NCI-H146 treated with DMSO at 0.1 percent for 48 hours (cell line): ENCODE data around the gene XDH.

ENCODE experiments used
- DNase-seq: peaks from one replicate; lab custom pipeline; 2025; ENCODE audit not compliant: unreplicated experiment; lab: John Stamatoyannopoulos, UW

The XDH gene

GRCh38 chr2:31404302-31404701, 10.2 kb downstream of the XDH start:
- DNase-seq = no peak

GRCh38 chr2:31402388-31402787, 12.2 kb downstream of the XDH start:
- no peak for DNase-seq

- no peak for DNase-seq
Measured at GRCh38 chr2:31401580-31401979, 13.0 kb downstream of the XDH start.

- no peak for DNase-seq
Measured at GRCh38 chr2:31398881-31399280, 15.7 kb downstream of the XDH start.

GRCh38 chr2:31397094-31397493, 17.4 kb downstream of the XDH start:
- DNase-seq = no peak

GRCh38 chr2:31390324-31390723, 24.2 kb downstream of the XDH start:
- no peak for DNase-seq

- DNase-seq = no peak
Measured at GRCh38 chr2:31388736-31389135, 25.8 kb downstream of the XDH start.

- no peak for DNase-seq
Measured at GRCh38 chr2:31387850-31388249, 26.7 kb downstream of the XDH start.

GRCh38 chr2:31386648-31387047, 27.9 kb downstream of the XDH start:
- no peak for DNase-seq

- DNase-seq = no peak
Measured at GRCh38 chr2:31386172-31386571, 28.4 kb downstream of the XDH start.

GRCh38 chr2:31384771-31385276, 29.7 kb downstream of the XDH start:
- no peak for DNase-seq

- DNase-seq = no peak
Measured at GRCh38 chr2:31384351-31384750, 30.2 kb downstream of the XDH start.

- no peak for DNase-seq
Measured at GRCh38 chr2:31383471-31384153, 30.9 kb downstream of the XDH start.

GRCh38 chr2:31382452-31383120, 32.0 kb downstream of the XDH start:
- no peak for DNase-seq

GRCh38 chr2:31381601-31382000, 32.9 kb downstream of the XDH start:
- DNase-seq = no peak

GRCh38 chr2:31380243-31380642, 34.3 kb downstream of the XDH start:
- DNase-seq = no peak

GRCh38 chr2:31379747-31380146, 34.8 kb downstream of the XDH start:
- no peak for DNase-seq

- no peak for DNase-seq
Measured at GRCh38 chr2:31378791-31379501, 35.6 kb downstream of the XDH start.

GRCh38 chr2:31378389-31378788, 36.2 kb downstream of the XDH start:
- DNase-seq = no peak

GRCh38 chr2:31373127-31373526, 41.4 kb downstream of the XDH start:
- DNase-seq = no peak

GRCh38 chr2:31372097-31372496, 42.4 kb downstream of the XDH start:
- DNase-seq = no peak

- no peak for DNase-seq
Measured at GRCh38 chr2:31371691-31372090, 42.9 kb downstream of the XDH start.
